GM12801 (cell line): ENCODE data around the gene ALDH5A1.

Source experiments
- CTCF ChIP-seq: IDR thresholded peaks from one replicate; pipeline ENCODE4 v1.5.1; 2011; ENCODE audit warnings: control low read depth; ENCODE audit not compliant: insufficient read length; ENCODE audit errors: extremely low read depth

The ALDH5A1 gene

GRCh38 chr6:24558516-24558915 is 63.7 kb downstream of the ALDH5A1 start:
- TF ChIP-seq CTCF, result no peak

- TF ChIP-seq CTCF, result no peak
These were observed 69.3 kb downstream of the ALDH5A1 start for GRCh38 chr6:24564081-24564480.

GRCh38 chr6:24565196-24565595 is 70.4 kb downstream of the ALDH5A1 start:
- no peak for TF ChIP-seq CTCF

- TF ChIP-seq CTCF, result no peak
These were observed 71.4 kb downstream of the ALDH5A1 start for GRCh38 chr6:24566020-24566767.

GRCh38 chr6:24568683-24569082 is 73.9 kb downstream of the ALDH5A1 start:
- no peak for TF ChIP-seq CTCF

- TF ChIP-seq CTCF, result no peak
These were observed 75.0 kb downstream of the ALDH5A1 start for GRCh38 chr6:24569811-24570210.

GRCh38 chr6:24571361-24571760 is 76.6 kb downstream of the ALDH5A1 start:
- no peak for TF ChIP-seq CTCF
